ENCODE results near the gene CDKAL1.

The CDKAL1 gene

DNA sequence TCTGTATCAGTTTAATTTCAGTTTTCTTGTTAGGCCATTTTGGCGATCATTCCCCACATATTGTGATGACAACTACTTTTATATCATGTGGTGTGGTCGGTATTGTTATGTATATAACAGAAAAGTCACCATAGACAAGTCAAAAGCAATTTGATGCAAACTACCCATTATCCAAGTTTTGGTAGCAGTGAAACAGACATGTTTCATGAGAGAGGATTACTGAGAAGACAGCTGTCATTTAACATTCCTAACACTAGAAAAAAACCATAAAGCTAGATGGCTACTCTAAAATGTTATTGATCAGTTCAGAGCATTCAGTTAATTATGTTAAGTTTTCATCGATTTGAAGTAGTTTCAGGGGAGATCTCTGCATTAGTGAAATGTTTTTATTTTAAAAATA lies 597.1 kb downstream of the CDKAL1 start:
- Histone ChIP-seq H3K9ac (ENCODE audit: low read depth, low read length, poor library complexity, severe bottlenecking) (no peak overlapping the region), H2AFZ (ENCODE audit: low read length) (no peak overlapping the region), H3K79me2 (ENCODE audit: insufficient read depth, low read length) (no peaks in the 10 kb centered on the region), H3K36me3 (ENCODE audit: insufficient read depth, low read length) (no peaks in the 10 kb centered on the region), H3K4me3 (ENCODE audit: low read length, poor library complexity, severe bottlenecking) (no peak overlapping the region), H4K20me1 (ENCODE audit: insufficient read depth, low read length, poor library complexity, severe bottlenecking) (no peaks in the 10 kb centered on the region), H3K4me1 (ENCODE audit: insufficient read depth, low read length, poor library complexity, severe bottlenecking) (peaks cover 28% of the 10 kb centered on the region), H3K9me2 (replicated peaks; ENCODE audit: low read depth, low read length) (no peaks in the 10 kb centered on the region), H3F3A (ENCODE audit: low read depth) (no peaks in the 10 kb centered on the region), H3K4me2 (ENCODE audit: low read depth, low read length, poor library complexity, severe bottlenecking) (no peak overlapping the region), H3K9me3 (ENCODE audit: insufficient read depth, low read depth, low read length) (no peaks in the 10 kb centered on the region), H3K27me3 (ENCODE audit: insufficient read depth, low read length, poor library complexity, severe bottlenecking) (no peaks in the 10 kb centered on the region)
- no peak for TF ChIP-seq EZH2phosphoT487 (IDR thresholded peaks at IDR 0.05; ENCODE audit: borderline replicate concordance)

- TF ChIP-seq, protein P1, sequence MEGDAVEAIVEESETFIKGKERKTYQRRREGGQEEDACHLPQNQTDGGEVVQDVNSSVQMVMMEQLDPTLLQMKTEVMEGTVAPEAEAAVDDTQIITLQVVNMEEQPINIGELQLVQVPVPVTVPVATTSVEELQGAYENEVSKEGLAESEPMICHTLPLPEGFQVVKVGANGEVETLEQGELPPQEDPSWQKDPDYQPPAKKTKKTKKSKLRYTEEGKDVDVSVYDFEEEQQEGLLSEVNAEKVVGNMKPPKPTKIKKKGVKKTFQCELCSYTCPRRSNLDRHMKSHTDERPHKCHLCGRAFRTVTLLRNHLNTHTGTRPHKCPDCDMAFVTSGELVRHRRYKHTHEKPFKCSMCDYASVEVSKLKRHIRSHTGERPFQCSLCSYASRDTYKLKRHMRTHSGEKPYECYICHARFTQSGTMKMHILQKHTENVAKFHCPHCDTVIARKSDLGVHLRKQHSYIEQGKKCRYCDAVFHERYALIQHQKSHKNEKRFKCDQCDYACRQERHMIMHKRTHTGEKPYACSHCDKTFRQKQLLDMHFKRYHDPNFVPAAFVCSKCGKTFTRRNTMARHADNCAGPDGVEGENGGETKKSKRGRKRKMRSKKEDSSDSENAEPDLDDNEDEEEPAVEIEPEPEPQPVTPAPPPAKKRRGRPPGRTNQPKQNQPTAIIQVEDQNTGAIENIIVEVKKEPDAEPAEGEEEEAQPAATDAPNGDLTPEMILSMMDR (conservative IDR thresholded peaks at IDR 0.05; ENCODE audit: low read length): no peak
- TF ChIP-seq EZH2phosphoT487 (IDR thresholded peaks at IDR 0.05; ENCODE audit: borderline replicate concordance): no peak
- H3K4me2 ChIP-seq (ENCODE audit: low read depth, low read length, poor library complexity, severe bottlenecking): peak overlapping the region; percentile 50
Observed at GRCh38 chr6:21132446-21132845, 598.2 kb downstream of the CDKAL1 start.

DNA sequence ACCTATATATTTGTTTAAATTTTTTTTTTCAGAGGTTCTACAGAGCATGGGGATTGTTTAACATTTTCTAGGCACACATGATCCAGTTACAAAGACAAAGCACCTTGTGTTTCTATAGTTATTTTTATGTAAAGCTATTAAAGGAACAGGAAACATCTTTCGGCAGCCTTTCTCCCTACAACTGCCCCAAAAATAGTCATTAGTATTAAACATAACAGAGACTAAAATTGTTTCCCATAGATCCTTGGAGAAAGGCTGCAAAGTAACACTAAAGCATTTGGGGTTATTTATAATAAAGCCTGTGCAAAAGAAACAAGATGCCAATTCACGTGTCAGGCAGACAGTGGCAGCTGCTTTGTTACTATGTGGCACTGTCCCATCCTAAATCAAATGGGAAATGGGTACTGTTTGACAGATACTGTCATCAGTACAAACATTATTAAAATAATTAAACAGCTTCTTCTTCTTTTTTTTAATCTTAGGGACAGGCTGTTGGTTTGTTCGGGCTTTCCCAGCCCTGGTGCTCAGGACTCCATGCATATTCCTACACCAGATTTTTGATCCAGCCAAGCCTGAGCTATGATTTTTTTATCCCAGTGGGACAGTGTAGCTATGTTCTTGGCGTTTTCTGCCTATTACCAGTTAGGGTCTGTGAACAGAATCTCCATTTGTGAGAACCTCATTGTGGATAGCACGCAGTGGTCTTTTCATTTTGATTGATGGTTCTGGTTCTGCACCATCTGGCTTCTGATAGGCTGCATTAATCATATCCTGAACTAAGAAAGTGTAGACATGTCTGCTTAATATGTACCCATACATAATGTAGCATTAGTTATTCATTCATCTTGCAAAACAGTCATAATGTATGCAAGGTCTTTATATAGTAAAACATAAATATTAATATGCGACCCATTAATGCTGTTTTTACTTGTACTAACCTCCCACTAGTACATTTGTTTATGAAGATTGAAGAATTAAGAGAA lies 598.9 kb downstream of the CDKAL1 start:
- Histone ChIP-seq H3K9ac (ENCODE audit: low read depth, low read length, poor library complexity, severe bottlenecking) (peak overlapping the region; percentile 53), H3K4me1 (ENCODE audit: insufficient read depth, low read length, poor library complexity, severe bottlenecking) (peaks cover 28% of the 10 kb centered on the region), H3K79me2 (ENCODE audit: insufficient read depth, low read length) (no peaks in the 10 kb centered on the region), H3K27me3 (ENCODE audit: insufficient read depth, low read length, poor library complexity, severe bottlenecking) (no peaks in the 10 kb centered on the region), H2AFZ (ENCODE audit: low read length) (no peak overlapping the region), H3K4me3 (ENCODE audit: low read length, poor library complexity, severe bottlenecking) (peak overlapping the region; percentile 43), H3K9me2 (replicated peaks; ENCODE audit: low read depth, low read length) (no peaks in the 10 kb centered on the region), H4K20me1 (ENCODE audit: insufficient read depth, low read length, poor library complexity, severe bottlenecking) (no peaks in the 10 kb centered on the region), H3K36me3 (ENCODE audit: insufficient read depth, low read length) (no peaks in the 10 kb centered on the region), H3K4me2 (ENCODE audit: low read depth, low read length, poor library complexity, severe bottlenecking) (peak overlapping the region; percentile 50), H3F3A (ENCODE audit: low read depth) (no peaks in the 10 kb centered on the region), H3K9me3 (ENCODE audit: insufficient read depth, low read depth, low read length) (no peaks in the 10 kb centered on the region)
- TF ChIP-seq, protein P1 (conservative IDR thresholded peaks at IDR 0.05; ENCODE audit: low read length): no peak
- TF ChIP-seq EZH2phosphoT487 (IDR thresholded peaks at IDR 0.05; ENCODE audit: borderline replicate concordance): no peak

More at GRCh38 chr6:21132446-21132845, 598.2 kb downstream of the CDKAL1 start:
- peak overlapping the region; percentile 53 for H3K9ac ChIP-seq (ENCODE audit: low read depth, low read length, poor library complexity, severe bottlenecking)
- H3K9me2 ChIP-seq (replicated peaks; ENCODE audit: low read depth, low read length): no peaks in the 10 kb centered on the region
- peaks cover 28% of the 10 kb centered on the region for H3K4me1 ChIP-seq (ENCODE audit: insufficient read depth, low read length, poor library complexity, severe bottlenecking)
- H3K79me2 ChIP-seq (ENCODE audit: insufficient read depth, low read length): no peaks in the 10 kb centered on the region
- no peaks in the 10 kb centered on the region for H3K9me3 ChIP-seq (ENCODE audit: insufficient read depth, low read depth, low read length)
- no peak overlapping the region for H2AFZ ChIP-seq (ENCODE audit: low read length)
- no peaks in the 10 kb centered on the region for H4K20me1 ChIP-seq (ENCODE audit: insufficient read depth, low read length, poor library complexity, severe bottlenecking)
- peak overlapping the region; percentile 43 for H3K4me3 ChIP-seq (ENCODE audit: low read length, poor library complexity, severe bottlenecking)
- H3F3A ChIP-seq (ENCODE audit: low read depth): no peaks in the 10 kb centered on the region
- no peaks in the 10 kb centered on the region for H3K27me3 ChIP-seq (ENCODE audit: insufficient read depth, low read length, poor library complexity, severe bottlenecking)
- no peaks in the 10 kb centered on the region for H3K36me3 ChIP-seq (ENCODE audit: insufficient read depth, low read length)
